ENCODE data around the gene TWF2.
A peak's percentile ranks its signal among the peaks of the same experiment; 100 is the strongest.

The TWF2 gene

DNA sequence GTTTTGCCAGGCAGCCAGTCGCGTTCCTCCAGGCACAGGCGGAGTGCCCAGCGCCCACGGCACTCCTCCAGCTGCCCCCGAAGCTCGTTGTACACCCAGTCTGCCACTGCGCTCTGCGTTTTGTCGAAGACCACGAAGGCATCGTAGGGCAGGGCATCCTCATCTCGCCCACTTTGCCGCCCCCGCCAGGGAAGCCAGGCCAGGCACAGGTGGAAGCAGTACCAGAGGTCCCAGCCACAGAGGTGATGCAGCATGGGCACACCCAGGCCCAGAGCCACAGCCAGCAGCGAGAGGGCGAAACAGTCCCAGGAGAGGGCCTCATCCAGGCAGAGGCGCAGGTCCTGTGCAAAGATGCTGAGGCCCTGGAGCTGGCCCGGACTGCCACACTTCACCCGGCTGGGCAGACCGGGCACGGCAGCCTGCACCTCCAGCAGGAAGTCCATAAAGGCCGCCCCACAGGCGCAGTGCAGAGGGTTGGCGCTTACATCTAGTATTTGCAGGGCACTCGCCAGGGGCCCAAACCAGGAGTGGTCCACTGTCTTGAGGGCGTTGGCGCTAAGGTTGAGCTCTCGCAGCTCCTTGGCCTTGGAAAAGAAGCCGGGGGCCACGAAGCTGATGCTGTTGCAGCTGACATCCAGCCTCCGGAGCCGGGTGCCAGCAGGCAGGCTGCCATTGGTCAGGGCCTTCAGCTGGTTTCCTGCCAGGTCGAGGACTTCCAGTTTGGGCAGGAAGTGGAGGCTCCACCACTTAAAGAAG, 17.2 kb downstream of the TWF2 start:
- DNase-seq = no peak

DNA sequence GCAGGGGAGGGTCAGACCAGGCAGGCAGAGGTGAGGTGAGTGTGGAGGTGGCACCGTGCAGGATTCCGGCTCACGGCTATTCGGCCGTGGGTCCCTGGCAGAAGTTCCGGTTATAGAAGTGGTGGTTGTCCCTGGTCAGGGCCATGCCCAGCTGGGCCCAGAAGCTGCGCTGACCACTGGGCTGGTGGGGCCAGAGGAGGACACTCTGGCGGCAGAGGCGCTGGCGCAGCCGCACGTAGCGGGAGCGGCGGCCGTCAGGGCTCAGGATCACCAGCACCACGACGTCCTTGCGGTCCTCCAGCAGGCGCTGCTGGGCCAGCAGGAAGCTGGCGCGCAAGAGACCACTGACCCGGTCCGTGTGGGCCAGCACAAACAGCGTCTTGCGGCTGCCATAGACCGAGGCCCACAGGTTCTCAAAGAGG, 17.8 kb downstream of the TWF2 start:
- DNase-seq = no peak

DNA sequence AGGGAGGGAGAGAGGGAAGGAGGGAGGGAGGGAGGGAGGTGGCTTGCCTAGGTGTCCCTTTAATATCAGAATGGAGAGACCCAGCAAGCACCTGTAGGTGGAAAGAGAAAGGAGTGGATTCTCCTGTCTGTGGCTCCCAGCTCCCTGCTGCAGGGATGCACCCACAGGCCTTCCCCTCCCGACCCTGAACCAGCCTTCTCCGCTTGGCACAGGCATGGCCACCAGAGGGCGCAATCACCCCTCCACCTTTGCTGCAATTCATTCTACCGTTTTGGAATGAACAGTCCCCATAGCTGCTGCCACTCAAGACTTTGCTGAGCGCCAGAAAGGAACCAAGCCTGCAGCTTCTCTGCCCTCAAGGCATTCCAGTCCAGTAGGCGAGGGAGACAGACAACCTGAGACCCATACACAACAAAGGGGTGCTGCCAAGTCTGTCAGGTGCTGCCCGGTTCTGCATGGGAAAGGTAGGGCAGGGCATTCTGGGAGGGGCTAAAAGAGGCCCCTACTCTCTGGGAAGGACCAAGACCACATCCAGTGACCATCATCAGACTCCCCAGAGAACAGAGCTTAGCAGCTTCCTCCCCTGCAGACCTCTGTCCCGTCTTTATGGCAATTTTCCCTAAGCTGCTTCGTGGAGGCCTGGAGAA, 18.5 kb downstream of the TWF2 start:
- peak; percentile 65 for DNase-seq

DNA sequence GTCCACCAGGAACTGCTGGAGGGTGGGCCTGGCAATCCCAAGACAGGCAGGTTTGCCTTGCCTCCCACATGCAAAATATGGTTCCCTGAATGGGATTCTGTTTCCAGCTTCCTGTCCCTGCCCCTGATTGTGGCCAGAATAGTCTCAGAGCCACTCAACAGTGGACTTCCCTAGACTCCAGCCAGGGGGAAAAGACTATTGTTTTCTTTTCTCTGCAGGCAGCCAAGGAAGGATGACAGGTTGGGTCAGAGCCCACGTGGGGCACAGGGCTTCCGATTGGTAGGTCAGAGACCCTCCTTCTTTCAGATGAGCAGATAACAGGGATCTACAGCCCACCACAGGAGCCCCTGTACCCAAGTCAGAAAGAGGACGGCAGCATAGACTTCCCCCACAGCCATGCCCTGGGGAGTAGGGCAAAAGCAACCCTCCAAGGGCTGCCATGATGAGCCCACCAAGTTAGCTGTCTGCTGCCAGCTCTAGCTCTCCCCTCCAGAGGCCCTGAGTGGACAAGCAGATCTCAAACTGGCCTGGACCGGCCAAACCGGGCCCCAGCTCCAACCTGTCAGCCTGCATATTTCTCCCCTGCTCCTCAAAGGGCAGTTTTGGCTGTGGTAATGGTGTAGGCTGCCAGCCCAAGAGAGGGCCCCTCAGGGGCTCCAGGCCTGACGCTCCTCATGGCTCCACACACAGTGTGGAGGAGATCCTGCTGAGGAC, 19.9 kb downstream of the TWF2 start:
- no peak for DNase-seq

DNA sequence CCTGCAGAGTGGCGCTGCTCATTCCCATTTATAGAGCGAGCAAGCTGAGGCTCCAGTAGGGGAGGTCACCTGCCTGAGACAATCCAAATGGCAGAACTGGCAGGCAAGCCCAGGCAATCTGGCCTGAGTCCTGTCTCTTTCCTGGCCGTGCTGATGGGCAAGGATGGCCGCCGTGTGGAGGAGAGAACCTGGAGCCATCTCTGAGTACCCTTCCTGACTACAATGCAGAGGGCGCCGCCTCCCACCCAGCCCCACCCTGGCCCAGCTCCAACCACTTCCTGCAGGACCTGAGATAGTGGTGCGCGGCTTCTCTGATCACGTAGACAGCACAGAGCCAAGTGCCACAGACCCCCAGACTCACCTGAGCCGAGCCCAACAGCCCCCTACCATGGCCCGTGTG, 20.5 kb downstream of the TWF2 start:
- DNase-seq = no peak

DNA sequence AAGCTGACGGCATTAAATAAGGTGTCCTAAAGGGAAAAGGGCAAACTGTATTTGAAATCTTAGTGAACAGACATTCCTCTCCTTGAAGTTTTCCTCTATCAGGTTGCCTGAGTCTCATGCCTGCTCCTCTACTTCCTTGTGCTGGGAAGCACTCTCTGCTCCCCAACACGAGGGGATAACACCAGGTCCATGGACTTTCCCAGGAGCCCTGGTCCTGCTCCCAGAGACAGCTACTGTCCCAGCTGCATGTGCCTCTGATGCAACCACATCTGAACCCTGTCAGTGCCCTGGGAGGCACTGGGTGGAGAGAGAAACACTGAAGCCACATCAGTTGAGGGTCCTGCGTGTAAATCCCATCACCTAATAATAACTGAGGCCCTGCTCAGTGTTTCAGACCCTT, 20.9 kb downstream of the TWF2 start:
- no peak for DNase-seq

DNA sequence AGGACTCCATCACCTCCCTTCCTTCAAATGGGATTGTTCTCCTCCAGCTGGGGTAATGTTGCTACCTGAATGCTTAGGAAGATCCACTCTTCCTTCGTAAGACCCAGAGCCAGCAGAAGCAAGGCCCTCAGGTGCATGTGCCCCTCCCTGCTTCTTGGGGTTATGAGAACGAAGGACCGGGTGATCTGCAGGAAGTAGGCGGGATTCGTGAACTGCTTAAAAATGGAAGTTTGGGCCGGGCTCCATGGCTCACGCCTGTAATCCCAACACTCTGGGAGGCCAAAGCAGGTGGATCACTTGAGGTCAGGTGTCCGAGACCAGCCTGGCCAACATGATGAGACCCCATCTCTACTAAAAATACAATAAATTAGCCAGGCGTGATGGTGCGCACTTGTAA, 21.6 kb downstream of the TWF2 start:
- no peak for DNase-seq

DNA sequence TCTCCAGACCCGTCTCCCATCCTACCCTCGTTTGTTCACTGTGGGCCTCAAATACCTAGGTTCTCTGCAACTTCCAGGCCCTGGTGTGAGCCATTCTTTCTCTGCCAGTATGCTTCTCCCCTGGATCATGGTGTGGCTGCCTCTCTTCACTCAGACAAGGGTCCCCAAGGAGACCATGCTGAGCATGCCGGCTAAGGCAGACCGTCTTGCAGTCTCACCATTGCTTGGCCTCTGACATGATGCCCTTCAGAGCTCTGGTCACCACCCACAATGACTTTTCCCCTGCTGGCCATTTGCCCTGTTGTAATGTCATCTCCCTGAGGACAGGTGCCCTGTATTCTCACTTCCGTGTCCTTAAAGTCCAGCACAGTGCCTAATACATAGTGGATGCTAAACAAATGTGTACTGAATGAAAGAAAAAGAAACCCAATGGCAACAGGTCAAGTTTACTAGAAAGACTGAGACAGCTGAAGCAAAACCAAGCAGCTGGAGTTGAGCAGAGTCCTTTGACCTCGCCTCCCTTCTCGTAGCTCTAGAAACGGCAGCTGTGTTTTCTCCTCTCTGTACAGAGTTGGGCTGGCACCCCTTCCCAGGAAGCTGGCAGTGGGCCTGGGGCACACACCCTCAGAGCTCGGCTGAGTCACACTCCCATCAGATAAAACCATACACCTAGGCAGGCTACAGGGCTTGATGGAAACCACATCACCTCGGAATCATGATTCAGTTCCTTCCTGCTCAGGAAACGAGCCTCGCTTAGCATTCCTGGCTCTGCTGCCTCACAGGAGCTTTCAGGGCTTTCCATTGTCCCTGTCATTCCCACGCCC, 22.2 kb downstream of the TWF2 start:
- peak; percentile 33 for DNase-seq

DNA sequence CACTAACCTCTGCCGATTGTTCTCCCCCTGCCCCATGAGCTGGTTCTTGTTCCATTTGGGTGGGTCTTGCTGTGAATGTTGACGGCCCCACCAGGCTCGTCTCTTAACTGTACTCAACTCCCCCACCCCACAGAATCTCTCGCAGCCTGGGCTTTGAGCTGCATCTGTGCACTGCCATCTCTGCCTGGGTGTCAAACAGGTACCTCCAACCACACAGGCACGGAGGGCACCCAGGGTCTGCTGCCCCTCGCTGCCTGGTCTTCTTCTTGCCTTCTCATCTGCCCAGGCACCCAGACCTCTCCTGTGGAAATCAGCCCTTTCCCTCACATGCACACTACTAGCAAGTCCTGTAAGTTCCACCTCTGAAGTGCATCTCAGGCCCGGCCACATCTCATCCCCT, 23.6 kb downstream of the TWF2 start:
- DNase-seq = no peak

DNA sequence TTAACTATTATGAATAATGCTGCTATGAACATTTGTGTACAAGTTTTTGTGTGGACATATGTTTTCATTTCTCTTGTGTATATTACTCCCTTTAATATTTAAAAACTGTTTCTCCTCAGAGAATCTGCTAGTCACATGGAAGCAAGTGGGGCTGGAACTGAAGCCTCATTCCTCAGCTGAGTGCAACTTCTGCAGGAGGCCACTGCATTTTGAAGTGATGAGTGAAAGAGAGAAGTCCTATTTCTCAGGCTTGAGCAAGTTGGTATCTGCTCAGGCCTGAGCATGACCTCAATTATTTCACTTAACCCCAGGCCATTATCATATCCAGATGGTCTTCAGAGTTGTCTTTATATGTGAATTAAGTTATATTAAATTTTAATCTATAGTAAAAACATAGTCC, 25.1 kb downstream of the TWF2 start:
- DNase-seq = no peak

DNA sequence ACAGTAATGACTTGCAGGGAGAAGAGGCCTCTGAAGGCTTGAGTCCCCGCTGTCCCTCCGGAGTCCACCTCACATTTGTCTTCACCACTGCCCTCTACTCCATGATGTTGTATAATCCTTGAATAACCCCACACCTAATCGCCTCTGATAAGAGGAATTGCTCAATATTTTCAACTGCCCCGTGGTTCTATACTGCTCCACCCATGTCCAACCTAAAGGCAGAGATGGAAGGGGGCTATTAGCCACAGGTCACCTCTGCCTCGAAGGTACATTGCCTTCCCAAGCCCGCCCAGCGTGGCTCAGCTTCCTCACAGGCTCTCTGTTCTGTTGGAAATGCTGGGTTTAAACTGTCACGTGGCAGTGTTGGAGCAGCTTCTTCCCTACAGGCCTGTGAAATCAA, 26.0 kb downstream of the TWF2 start:
- DNase-seq = no peak

DNA sequence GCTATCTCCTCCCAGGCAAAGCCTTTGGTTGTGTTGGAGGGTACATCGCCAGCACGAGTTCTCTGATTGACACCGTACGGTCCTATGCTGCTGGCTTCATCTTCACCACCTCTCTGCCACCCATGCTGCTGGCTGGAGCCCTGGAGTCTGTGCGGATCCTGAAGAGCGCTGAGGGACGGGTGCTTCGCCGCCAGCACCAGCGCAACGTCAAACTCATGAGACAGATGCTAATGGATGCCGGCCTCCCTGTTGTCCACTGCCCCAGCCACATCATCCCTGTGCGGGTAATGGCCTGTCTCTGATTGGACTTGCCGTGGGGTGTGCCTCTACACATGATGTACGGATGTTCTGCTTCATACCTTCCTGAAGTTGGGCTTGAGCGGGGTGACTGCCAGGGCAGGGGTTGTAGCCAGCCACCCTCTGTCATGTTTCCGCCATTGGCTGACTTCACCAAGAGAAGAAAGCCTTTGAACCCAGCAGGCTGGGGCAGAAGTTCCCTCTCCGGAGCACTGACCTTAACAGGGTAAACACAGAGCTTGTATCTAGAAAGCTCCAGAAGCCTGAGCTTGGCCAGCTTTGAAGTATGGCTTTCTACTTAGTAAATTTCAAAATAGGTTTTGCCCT, 27.6 kb downstream of the TWF2 start:
- DNase-seq = no peak

DNA sequence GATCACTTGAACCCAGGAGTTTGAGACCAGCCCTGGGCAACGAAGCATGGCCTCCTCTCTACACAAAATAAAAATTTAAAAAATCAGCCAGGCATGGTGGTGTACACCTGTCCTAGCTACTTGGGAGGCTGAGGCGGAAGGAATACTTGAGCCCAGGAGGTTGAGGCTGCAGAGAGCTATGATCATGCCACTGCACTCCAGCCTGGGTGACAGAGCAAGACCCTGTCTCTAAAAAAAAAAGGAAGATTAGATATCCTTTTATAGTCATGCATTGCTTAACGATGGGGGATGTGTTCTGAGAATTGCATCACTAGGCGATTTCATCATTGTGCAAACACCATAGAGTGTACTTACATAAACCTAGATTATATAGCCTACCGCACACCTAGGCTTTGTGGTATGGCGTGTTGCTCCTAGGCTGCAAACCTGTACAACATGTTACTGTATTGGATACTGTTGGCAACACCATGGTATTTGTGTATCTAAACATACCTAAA, 28.4 kb downstream of the TWF2 start:
- no peak for DNase-seq

DNA sequence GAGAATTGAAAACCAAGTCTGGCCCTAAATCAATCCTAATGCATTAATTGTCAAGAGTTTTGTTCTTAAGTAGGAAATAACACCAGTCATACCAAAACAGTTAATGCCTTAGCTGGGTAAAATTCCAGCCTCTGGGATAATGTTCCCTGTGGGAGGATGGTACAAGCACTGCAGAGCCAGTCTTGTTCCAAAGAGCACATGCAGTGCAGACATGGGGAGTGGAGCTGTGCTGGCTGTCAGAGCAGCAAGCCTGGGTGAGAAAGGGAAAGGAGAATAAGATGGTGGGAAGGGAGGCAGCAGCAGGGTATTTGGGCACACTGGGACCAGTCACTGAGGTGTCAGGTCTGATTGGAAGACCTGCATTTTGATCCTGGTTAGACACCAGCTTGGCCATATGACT, 28.9 kb downstream of the TWF2 start:
- DNase-seq = no peak

DNA sequence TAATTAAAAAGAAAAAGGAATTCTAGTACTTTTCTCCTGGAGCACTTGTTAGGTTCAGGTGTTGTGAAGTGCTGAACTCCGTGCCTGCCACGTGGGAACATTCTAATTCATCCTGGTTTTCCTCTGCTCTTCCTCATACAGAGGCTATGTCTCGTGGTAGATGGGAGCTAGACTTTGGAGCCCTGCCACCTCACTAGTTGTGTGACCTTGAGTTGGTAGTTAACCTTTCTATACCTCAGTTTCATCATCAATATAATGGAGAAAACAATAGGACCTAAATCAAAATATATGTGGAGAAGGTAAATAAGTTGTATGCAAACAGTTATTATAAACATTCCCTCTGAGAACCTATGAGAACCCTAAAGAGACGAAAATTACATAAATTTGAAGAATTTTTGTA, 30.4 kb downstream of the TWF2 start:
- DNase-seq = no peak

DNA sequence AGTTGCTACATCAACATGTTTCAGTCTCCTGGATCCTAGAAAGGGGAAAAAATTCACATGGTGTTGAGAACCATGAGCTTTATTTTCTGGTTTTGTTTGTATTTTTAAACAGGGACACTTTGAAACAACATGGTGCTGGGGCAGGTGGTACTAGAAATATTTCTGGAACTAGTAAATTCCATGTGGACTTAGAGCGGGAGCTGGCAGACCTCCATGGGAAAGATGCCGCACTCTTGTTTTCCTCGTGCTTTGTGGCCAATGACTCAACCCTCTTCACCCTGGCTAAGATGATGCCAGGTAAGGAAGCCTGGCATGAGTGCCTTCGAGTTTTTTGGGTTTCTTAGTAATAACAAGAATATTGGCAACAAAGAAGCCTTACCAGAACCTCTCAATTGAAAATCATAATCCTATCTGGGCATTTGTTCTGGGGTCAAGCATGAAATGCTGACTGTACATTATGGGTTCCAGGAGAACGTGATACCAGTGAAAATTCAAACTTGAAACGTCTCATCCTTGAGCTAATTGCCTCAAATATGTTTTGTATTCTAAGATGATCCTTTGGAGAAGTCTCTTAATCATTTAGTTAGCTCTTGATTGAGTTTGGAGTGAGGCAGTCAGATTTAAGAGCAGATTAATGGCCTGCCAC, 33.1 kb downstream of the TWF2 start:
- no peak for DNase-seq

DNA sequence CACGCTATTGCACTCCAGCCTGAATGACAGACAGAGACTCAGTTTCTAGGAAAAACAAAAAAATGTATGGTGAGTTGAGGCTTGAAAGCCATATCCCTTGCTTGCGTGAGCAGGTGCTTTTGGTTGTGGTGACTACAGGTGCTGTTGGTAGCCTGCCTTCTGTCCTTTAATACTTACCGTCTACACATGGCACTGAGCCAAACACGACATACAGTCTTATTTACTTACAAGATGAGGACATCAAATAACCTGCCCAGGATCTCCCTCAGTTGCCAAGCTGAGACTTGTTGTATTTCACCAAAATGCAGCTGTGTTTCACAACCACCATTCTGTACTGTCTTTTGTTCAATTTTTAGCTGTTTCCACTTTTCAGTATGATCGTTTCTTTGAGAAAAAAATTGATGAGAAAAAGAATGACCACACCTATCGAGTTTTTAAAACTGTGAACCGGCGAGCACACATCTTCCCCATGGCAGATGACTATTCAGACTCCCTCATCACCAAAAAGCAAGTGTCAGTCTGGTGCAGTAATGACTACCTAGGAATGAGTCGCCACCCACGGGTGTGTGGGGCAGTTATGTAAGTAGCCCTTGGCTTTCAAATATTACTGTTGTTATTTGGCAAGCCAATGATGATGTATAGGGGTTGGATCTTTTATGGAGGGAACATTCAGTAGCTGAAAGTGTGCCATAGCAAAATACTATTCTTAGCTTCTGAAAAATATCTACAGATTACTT, 34.5 kb downstream of the TWF2 start:
- DNase-seq = no peak

DNA sequence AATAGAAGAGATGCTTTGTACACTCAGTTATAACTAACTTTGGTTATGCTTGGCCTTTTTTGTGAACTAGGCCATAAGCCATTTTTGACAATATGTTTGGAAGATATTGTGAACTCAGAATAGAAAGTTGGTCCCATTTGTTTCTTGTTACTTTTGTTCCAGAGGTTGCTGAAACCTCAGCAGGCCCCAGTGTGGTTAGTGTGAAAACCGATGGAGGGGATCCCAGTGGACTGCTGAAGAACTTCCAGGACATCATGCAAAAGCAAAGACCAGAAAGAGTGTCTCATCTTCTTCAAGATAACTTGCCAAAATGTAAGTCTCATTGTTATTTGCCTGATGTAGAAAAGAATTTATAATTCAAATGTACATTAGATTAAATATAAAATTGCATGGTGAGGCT, 35.3 kb downstream of the TWF2 start:
- DNase-seq = no peak

DNA sequence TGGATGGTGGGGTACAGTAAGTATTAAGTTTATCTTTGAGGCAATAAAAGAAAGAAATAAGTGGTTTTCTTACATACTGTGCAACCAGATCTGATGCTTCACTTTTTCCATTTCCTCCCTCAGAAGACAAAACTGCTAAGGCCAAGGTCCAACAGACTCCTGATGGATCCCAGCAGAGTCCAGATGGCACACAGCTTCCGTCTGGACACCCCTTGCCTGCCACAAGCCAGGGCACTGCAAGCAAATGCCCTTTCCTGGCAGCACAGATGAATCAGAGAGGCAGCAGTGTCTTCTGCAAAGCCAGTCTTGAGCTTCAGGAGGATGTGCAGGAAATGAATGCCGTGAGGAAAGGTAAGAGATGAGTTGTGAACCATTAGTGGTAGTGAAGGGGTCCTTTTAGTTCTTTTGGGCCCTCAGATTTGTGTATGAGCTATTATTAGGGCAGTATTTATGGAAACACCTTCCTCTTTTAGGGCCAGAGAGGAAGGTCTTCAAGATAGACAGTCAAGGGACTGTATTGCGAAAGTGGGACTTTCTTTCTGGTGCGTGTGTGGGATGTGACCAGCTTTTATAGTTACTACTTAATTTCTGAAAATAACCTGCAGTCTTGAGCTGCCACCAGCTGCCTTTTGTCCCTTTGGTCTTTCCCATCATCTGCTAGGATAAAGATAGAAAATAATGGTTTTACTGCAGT, 36.4 kb downstream of the TWF2 start:
- DNase-seq = no peak

DNA sequence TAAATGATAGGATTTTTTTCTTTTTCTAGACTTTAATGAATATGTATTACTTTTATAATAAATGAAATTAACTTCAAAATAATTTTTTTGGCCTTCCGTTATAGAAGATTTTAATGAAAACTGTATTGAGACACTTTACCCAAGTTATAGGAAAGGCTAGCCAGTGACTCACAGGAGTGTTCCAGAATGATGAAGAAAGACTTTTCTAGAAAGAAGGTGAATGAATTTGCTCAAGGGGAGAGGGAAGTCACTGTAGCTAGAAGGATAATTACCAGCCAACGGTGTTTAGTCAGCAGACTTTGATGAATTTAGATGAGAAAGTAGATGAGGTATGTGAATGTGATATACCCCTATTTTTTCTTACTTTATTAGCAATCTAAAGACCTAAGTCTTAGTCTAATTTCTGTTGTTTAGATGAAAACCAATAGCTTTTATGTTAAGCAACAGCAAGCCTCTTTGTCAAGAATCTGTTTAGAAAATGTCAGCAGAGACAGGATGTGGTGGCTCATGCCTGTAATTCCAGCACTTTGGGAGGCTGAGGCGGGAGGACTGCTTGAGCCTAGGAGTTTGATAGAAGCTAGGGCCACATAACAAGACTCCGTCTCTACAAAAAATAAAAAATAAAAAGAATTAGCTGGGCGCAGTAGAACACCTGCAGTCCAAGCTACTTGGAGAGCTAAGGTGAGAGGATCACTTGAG, 37.8 kb downstream of the TWF2 start:
- no peak for DNase-seq

Data from T1000 (cell line).